Brain microvascular endothelial cell (primary cell): ENCODE measurements around the gene PPY.

Experiments
- DNase-seq: peaks from one replicate; pipeline ENCODE4 v3.0.0-alpha.2; 2020
- H3K27ac ChIP-seq: fragments of 250-450 bp; sonication (Bioruptor Pico); 2 replicates; pipeline ENCODE4 v1.5.1; 2020; ENCODE audit warnings: mild to moderate bottlenecking, moderate library complexity
- H3K27me3 ChIP-seq: fragments of 250-450 bp; sonication (Bioruptor Pico); replicated peaks from 2 replicates; pipeline ENCODE4 v1.5.1; 2020; ENCODE audit warnings: mild to moderate bottlenecking
- H3K36me3 ChIP-seq: fragments of 250-450 bp; sonication (Bioruptor Pico); replicated peaks from 2 replicates; pipeline ENCODE4 v1.5.1; 2020; ENCODE audit warnings: mild to moderate bottlenecking
- H3K4me3 ChIP-seq: 2 replicates; pipeline ENCODE4 v1.5.1; 2011; ENCODE audit warnings: low read depth, mild to moderate bottlenecking, control low read depth, low read length, moderate library complexity
- in situ Hi-C: cut with HindIII; loops from 2 replicates; pipeline ENCODE4 v1.10.0; 2017; ENCODE audit warnings: low sequenced_read_pairs, low pct_ligation_motif_present
- TF ChIP-seq, protein P1 (sequence below): IDR thresholded peaks from 2 replicates; pipeline ENCODE4 v1.5.1; 2011; ENCODE audit warnings: low read depth, mild to moderate bottlenecking, moderate library complexity, low read length, control low read depth, inconsistent platforms; ENCODE audit errors: missing control alignments

PPY gene, protein sequence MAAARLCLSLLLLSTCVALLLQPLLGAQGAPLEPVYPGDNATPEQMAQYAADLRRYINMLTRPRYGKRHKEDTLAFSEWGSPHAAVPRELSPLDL

DNA sequence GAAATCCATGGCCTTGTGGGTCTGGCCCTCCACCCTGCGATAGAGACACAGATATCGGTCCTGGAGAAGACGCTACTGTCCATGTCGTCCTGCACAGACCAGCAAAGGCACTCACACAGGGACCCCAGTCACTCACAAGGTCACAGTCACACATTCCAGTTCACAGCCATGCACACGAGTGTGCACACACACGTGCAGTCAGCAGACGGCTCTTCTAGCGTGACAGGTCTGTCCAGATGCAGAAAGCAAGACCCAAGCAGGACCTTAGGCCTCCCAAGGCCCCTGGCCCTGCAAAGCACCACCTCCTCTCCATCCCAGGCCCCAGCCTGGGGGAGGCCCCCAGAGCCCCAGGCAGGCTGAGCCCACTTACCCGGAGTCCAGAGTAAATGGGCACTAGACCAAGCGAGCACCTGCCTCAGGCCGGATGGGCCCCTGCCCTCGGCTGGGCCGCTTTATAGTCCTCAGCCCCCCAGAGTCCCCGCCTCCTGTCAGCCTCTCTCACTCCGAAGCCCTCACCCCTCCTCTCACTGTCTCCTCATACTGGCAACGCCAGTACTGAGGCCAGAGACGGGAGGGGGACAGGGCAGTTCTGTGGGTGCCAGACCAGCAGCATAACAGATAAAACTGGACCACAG, at the start of gene PPY:
TSS of gene PPY (minus strand) at position 426 of the 635 bp plus-strand sequence. CDS start 822 bp downstream, outside the sequence.
- Histone ChIP-seq H3K27ac (no peak within 1 kb of the TSS), H3K4me3 (no peak within 1 kb of the TSS), H3K36me3 (no peaks in the 10 kb centered on the region), H3K27me3 (no peaks in the 10 kb centered on the region)
- in situ Hi-C loops, result no loop called here
- no peak for DNase-seq
- TF ChIP-seq, protein P1, sequence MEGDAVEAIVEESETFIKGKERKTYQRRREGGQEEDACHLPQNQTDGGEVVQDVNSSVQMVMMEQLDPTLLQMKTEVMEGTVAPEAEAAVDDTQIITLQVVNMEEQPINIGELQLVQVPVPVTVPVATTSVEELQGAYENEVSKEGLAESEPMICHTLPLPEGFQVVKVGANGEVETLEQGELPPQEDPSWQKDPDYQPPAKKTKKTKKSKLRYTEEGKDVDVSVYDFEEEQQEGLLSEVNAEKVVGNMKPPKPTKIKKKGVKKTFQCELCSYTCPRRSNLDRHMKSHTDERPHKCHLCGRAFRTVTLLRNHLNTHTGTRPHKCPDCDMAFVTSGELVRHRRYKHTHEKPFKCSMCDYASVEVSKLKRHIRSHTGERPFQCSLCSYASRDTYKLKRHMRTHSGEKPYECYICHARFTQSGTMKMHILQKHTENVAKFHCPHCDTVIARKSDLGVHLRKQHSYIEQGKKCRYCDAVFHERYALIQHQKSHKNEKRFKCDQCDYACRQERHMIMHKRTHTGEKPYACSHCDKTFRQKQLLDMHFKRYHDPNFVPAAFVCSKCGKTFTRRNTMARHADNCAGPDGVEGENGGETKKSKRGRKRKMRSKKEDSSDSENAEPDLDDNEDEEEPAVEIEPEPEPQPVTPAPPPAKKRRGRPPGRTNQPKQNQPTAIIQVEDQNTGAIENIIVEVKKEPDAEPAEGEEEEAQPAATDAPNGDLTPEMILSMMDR, result no peak

DNA sequence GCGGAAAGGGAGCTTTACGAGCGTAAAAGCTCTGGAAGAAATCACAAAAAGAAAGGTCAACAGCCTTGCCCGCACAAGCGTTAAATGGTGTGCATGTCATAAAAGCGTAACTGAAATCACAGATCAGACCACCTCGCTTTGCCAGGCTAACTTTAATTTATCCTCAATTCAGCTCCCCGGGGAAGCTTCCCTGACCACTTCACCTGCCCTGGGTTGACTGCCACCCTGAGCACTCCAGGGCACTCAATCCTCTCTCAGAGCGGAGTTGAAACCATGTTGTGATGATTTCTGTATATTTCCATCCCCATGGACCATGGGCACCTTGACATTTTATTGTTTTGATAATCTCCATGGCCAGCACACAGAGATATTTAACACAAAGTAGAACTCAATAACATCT, 46.0 kb upstream of the PPY start:
- in situ Hi-C loops, result no loop called here
- TF ChIP-seq, protein P1, result no peak
- H3K27ac ChIP-seq, result no peak overlapping the region
- DNase-seq, result no peak
- H3K4me3 ChIP-seq, result no peak overlapping the region
- no peaks in the 10 kb centered on the region for H3K36me3 ChIP-seq
- peaks cover 7% of the 10 kb centered on the region for H3K27me3 ChIP-seq

DNA sequence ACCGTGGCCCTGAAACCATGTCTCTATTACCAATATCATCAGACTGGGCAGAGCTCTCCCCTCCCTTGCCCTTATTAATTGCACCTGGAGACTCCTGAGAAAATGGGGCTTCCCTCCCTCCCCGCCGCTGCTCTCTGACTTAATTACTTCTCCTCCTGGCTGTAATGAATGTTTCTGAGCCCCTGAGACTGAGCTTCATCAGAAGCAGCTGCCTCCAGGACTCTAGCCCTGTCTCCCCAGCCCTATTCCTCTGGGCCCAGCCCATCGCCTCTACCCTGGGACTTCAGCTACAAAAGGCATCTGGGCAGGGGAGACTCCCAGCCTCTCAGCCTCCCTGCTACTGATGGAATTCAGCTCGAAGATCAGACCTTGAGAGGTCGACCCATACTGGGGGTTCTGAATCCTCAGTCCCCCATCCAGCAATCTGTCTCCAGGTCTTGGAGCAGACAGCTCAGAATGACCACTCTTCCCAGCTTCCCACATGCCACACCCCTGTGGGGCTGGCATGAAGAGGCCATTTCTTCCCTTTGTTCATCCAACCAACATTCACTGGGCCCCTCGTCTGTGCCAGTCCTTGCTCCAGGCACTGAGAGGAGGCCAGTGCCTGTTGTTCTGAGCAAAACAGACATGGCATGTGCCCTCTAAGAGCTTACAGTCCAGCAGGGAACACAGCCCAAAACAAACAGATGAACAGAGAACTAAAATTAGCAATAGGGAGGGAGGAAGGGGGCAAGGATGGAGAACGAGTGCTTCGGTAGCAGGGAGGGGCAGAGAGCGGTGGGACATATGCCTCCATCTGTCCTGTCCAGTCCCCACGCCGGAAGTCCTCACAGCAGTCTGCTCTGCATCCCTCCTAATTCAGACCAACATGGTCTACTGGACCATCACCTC, 45.1 kb upstream of the PPY start:
- Histone ChIP-seq H3K27ac (no peak overlapping the region), H3K36me3 (no peaks in the 10 kb centered on the region), H3K4me3 (no peak overlapping the region), H3K27me3 (peaks cover 14% of the 10 kb centered on the region)
- TF ChIP-seq, protein P1, result no peak
- DNase-seq, result no peak
- in situ Hi-C loops, result no loop called here

DNA sequence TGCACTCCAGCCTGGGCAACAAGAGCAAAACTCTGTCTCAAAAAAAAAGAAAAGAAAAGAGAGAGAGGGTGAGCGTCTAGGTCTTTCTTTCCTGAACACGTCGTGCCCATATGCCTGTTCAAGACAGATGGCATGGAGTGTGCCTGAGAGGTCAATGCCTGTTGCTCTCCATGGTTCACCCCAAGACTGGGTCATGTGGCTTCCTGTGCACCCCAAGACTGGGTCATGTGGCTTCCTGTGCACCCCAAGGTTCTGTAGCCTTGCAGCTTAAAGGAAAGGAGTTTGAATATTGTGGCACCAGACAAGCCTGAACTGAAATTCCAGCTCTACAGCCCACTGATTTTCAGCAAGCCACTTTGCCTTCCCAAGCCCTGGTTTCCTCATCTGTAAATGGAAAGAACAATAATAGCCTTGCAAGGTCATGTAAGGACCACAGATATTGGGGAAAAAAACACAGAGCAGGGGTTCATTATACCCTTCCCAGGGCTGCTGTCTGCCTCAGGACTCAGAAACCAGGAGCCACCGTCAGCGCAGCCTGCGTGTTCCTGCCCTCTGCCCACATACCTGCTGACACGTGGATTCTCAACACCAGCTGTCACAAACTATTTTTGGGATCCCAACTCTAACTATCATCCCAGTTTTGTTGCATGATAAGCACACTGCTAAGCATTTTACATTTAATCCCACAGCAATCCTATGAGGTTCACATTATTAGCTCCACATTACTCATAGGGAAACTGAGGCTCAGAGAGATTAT, 44.1 kb upstream of the PPY start:
- no peak overlapping the region for H3K4me3 ChIP-seq
- H3K27ac ChIP-seq, result no peak overlapping the region
- H3K36me3 ChIP-seq, result no peaks in the 10 kb centered on the region
- H3K27me3 ChIP-seq, result peaks cover 18% of the 10 kb centered on the region
- DNase-seq, result no peak
- in situ Hi-C loops, result no loop called here
- TF ChIP-seq, protein P1, result no peak

DNA sequence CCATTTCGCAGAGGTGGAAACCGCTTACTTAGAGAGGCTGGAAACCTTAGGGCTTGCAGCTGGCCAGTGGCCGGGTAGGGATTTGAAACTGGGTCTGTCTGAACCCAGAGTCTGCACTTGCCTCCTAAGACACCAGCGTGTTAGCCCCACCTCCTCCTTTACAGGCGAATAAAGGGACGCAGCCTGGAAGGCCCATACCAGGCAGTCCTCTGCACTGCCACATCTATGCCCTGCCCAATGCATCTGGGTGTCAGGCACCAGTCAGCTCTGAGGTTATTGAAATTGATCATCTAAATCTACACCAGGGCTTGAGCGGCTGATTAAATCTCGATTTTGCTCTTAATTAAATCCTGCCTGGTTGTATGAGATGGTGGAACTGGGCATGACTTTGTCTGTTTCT, 42.2 kb upstream of the PPY start:
- DNase-seq, result no peak
- Histone ChIP-seq H3K4me3 (no peak overlapping the region), H3K27me3 (peaks cover 18% of the 10 kb centered on the region), H3K27ac (no peak overlapping the region), H3K36me3 (no peaks in the 10 kb centered on the region)
- TF ChIP-seq, protein P1, result no peak
- in situ Hi-C loops, result no loop called here
